Measurements from ENCODE around the gene HSD17B2.

HSD17B2 gene

DNA sequence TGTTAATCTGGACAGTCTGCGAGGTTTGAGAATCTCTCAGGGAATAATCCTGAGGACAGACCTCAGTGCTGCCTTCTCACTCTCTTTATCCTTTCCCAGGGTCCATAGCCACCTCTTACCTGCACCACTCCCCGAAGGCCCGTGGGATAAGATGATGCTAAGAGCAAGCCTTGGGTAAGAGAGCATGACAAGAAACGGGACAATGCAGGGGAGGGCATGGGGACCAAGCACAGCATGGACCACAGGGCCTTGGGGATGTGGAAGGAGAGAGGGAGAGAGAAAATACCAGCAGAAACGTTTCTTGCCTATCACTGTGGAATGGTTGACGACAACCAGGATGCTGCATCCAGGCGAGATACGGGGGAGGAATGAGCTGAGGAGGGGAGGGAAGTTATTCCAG, 15.5 kb upstream of the HSD17B2 start:
- DNase-seq (ENCODE audit: low read depth): no peak

DNA sequence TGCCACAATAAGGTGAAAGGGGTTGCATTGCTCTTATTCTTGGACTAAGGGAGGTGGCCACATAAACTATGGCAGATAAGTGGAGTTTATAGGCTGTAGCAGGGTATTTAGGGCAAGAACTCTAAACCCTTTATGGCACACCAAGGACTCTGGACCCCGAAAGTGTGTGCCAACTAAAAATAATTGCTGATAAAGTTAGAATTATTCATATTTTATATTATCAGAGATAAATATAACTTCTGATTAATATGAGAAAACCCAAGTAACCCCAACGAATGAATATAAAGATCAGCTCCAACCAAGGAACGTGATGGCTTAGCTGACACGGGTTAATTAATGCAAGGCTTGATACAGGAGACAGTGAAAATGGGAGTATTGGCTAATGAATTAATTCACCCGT, 15.0 kb upstream of the HSD17B2 start:
- DNase-seq (ENCODE audit: low read depth): no peak

DNA sequence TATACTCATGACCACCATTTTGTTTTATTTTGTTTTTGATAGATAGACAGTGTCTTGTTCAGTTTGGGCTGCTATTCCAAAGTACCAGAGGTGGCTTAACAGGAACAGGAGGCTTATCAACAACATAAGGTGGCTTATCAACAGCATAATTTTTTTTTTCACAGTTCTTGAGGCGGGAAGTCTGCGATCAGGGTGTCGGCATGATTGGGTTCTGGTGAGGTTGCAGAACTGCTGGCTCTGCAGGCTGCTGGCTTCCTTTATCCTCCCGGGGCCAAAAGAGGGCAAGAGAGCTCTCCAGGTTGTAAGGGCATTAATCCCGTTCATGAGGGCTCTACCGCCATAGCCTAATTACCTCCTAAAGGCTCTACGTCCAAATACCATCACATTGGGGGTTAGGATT, 11.8 kb upstream of the HSD17B2 start:
- no peak for DNase-seq (ENCODE audit: low read depth)

- DNase-seq (ENCODE audit: low read depth): no peak
Observed at GRCh38 chr16:82024316-82024715, 10.7 kb upstream of the HSD17B2 start.

- no peak for DNase-seq (ENCODE audit: low read depth)
Observed at GRCh38 chr16:82024883-82025282, 10.2 kb upstream of the HSD17B2 start.

DNA sequence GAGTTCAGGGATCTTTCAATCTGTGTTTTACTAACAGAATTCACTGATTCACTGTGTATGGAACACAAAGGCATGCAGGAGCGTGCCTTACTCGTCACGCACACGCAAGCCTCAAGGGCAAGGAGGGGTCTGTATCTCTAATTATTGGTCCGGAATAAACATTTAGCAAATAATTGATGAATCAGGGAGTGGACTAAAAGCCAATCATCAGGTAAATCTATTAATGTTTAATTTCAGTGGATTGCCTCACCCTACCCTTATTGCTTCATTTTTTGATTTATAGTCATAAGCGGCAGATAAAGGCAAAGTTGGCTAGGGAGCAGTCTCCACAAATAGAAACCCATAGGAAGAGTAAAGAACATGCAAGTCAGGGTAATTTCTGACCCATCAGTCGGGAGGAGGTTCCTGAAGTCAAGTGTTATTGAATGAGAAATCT, 7.4 kb upstream of the HSD17B2 start:
- DNase-seq (ENCODE audit: low read depth): no peak

DNA sequence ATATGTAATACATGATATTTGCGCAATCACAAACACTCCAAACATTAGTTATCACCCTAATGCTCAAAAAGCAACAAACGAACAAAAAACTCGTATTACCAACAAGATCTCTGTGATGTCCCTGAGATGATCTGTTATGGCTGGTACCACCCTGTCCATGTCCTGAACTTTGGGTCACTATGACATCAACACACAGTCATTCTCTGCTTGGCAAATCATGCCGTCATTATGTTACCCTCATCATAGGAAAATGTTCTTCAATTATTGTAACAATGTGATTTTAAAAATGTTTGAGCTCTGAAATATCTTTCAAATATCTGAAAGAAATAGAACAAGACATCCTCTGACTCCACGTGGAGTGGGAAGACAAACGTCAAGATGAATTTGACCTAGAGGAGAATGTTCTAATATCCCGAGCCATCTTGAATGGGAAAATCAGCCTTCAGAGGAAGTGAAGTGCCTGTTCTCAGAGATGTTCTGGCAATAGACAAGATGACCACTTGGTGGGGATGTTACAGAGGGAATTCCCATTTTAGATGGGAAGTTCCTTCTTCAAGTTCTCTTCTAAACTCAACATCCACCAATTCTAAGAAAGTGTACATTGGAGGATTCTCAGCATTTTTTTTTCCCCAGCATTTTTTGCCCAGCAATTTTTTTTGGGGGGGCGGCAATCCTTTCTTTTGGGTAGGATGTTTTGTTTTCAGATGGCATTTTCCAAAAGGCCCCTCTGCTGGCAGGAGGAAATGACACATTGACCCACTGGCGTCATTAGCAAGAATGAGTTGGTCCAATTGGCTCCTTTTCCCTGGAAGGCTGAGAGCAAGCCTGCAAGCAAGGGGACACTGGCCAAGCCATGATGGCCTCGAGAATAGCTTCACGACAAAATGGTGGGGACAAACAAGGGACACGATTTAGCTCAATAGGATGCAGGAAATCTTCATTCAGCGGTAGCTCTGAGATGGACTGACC, 3.7 kb upstream of the HSD17B2 start:
- no peak for DNase-seq (ENCODE audit: low read depth)

DNA sequence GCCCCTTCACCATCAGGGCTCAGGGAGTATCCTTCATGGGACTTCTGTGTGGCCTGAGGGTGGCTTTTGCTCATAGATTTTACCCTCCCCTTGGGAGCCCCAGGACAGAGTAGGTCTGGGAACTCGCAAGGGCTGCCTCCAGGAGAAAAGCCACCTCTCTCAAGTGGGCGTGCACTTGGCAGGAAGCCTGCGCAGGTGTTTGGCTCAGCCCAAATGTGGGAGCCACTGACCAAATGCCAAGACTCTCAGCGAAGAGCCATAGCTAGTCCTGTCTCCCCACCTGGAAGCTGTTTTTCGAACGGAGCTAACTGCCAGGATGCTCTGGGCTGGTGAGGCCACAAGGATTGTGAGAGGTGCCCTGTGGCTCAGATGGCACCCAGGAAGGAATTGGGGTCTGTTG, 2.0 kb upstream of the HSD17B2 start:
- no peak for DNase-seq (ENCODE audit: low read depth)

- DNase-seq (ENCODE audit: low read depth): no peak
Observed at GRCh38 chr16:82033683-82034300, 1.3 kb upstream of the HSD17B2 start.

- no peak for DNase-seq (ENCODE audit: low read depth)
Observed at GRCh38 chr16:82037251-82037650, 2.2 kb downstream of the HSD17B2 start.

DNA sequence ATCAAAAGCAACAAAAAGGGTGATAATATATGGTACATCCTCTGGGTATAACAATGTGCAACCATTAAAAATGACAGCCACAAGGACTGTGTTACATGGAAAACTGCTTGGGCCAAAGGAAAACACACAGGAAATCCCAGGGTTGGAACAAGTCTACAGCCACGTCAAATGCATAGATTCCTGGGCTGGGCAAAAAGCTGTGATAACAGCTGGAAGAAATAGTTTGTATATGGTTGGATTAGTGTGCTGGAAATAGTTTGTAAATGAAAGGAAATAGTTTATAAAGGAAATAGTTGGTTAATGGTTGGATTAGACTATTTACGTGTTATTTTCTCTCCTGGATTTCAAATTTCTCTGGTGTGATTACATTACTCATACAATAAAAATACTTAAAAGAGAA, 2.6 kb downstream of the HSD17B2 start:
- no peak for DNase-seq (ENCODE audit: low read depth)

GRCh38 chr16:82040296-82040695, 5.2 kb downstream of the HSD17B2 start:
- no peak for DNase-seq (ENCODE audit: low read depth)

DNA sequence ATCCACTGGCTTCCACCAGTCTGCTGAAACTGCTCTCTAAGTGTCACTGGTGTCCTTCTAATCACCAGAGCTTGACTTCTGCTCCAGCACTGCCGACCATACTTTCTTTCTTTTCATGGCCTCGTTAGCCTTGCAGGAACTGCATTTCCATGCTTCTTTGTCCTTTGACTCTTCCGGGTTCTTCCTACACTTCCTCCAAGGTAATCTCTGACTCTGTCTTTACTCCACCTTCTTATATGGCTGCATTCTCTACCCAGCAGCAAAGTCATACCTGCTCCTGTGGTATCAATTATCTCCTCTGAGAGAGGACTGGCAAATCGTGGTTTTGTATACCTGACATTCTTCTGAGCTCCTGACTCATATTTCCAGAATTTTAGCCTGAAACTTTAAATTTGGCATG, 6.5 kb downstream of the HSD17B2 start:
- DNase-seq (ENCODE audit: low read depth): no peak

GRCh38 chr16:82042144-82042543, 7.1 kb downstream of the HSD17B2 start:
- DNase-seq (ENCODE audit: low read depth): no peak

DNA sequence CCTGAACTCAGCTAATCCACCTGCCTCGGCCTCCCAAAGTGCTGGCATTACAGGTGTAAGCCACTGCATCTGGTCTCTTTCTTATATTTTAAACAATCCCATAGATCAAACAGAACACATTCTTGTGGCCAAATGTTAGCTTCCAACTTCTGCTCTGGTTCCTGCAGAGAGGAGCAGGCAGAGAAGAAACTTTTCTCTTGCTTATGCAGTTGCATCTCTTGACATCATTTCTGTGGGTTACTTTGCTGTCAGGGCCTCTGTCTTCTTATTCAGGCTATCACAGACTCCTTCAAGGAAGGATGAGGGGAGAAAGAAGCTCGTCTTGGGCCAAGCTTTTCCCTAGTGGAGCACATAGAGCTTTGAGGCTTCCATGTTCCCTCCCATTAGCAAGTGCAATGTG, 7.8 kb downstream of the HSD17B2 start:
- no peak for DNase-seq (ENCODE audit: low read depth)

GRCh38 chr16:82043680-82044584, 8.9 kb downstream of the HSD17B2 start:
- DNase-seq (ENCODE audit: low read depth): no peak

GRCh38 chr16:82044585-82044911, 9.5 kb downstream of the HSD17B2 start:
- DNase-seq (ENCODE audit: low read depth): no peak

GRCh38 chr16:82045465-82045864, 10.4 kb downstream of the HSD17B2 start:
- no peak for DNase-seq (ENCODE audit: low read depth)

DNA sequence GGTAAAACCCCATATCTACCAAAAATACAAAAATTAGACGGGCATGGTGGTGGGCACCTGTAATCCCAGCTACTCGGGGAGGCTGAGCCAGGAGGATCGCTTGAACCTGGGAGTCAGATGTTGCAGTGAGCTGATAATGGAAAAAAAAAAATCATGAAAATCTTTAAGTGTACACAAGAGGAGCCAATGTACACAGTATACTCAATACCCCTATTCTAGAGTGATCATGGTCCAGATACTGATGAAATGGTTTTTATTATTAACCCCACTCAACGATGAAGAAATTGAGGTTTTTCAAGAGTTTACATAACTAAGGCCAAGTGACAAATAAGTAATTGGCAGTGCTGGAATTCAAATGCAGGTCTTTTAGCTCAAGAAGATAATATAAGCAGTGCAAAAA, 11.5 kb downstream of the HSD17B2 start:
- DNase-seq (ENCODE audit: low read depth): no peak

DNA sequence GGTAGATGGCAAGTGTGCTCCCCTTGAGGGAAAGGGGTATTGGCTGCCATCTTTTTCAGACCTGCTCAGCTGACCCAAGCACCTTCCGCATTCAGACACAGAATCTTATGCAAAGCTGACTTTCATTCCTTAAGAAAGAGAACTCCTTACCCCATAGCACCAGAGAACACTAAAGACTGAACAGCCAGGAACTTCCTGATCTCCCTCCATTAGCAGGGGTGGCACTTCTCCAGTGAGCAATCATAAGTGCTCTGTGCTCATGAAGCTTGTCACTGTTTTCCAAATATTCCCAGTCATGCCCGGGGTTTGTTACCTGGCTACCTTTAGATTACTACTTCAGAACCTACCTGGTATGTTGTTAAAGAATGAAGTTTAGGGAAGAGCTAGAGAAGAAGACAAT, 11.9 kb downstream of the HSD17B2 start:
- DNase-seq (ENCODE audit: low read depth): no peak

DNA sequence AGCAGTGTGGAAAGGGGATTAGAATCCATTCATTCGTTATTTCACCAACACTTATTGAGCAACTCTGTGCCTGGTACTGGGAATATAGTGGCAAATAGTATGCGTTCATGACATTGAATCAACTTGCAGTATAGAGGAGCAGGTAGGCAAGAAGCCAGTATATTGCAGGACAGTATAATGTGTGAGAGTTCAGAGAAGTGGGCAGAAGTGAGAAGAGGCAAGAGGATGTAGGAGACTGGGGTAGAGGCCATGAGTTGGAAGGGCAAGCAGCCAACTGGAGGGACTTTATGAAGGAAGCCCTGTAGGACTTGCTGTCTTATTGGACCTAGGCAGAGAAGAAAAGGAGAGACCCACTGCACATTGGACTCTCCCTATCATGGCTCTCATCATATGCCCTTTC, 12.3 kb downstream of the HSD17B2 start:
- no peak for DNase-seq (ENCODE audit: low read depth)

DNA sequence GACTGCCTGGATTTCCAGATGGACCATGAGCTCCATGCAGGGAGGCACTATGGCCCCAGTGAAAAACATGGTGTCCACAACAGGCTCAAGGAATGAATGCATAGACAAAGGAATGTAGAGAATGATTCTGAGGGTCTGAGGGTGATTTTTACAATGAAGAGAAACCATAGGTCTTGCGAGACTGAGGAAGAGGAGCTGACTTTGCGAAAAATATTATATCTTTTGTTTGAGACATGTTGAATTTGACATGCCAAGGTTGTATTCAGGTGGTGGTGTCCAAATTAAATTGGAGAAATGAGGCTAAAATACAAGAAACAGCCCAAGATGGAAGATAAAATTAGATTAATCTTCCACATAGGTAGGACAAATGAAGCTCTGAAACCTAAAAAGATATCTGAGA, 12.7 kb downstream of the HSD17B2 start:
- DNase-seq (ENCODE audit: low read depth): no peak

GRCh38 chr16:82049484-82049883, 14.4 kb downstream of the HSD17B2 start:
- DNase-seq (ENCODE audit: low read depth): no peak

Measured in activated T-cell treated with anti-CD3 and anti-CD28 coated beads for 24 hours (primary cell).